ENCODE results near the gene B4GALT7. TPM values are rescaled to one million over a fixed set of nuclear protein-coding genes. Genes with fewer than 3 reads are reported as not detected.

The B4GALT7 gene
- total RNA-seq, result 10 to 100 TPM; 21.4 to 27.5 (median 22.6) TPM

GRCh38 chr5:177599731-177600507 lies at the start of gene B4GALT7:
Gene B4GALT7 (plus strand): TSS chr5:177600132. CDS start chr5:177600211, 79 bp downstream.
- Histone ChIP-seq H3K4me1 (peaks cover 0 to 4% of the 10 kb centered on the region in 2 donors), H3K27ac (peak within 1 kb of the TSS; percentile 82 to 86), H3K36me3 (no peaks in the 10 kb centered on the region), H3K9me3 (no peaks in the 10 kb centered on the region), H3K27me3 (no peaks in the 10 kb centered on the region), H3K4me3 (peak within 1 kb of the TSS; percentile 84 to 90 (median 85))
- TF ChIP-seq POLR2A (IDR thresholded peaks at IDR 0.05) (peak; percentile 54), CTCF (IDR thresholded peaks at IDR 0.05) (peak in 1 of 3 donors; percentile 16), POLR2AphosphoS5 (IDR thresholded peaks at IDR 0.05) (peak in 2 of 3 donors; percentile 20 to 69)
- intact Hi-C loops (cut with DNase I; ENCODE audit: low total_unique reads), result no loop called here
- peak; percentile 69 to 81 for DNase-seq (ENCODE audit: low spot score in 2 of 2)

- H3K27me3 ChIP-seq, result no peaks in the 10 kb centered on the region
These were observed 47.0 kb upstream of the B4GALT7 start for GRCh38 chr5:177552839-177553455.

GRCh38 chr5:177553671-177554429 lies 46.1 kb upstream of the B4GALT7 start:
- intact Hi-C loops (cut with DNase I; ENCODE audit: low total_unique reads), result loop anchor here (5.0 kb wide), 1 partner anchor 978 kb away; no protein-coding TSS in a partner anchor
- DNase-seq (ENCODE audit: low spot score in 2 of 2), result peak; percentile 20 to 54

More at GRCh38 chr5:177552839-177553455, 47.0 kb upstream of the B4GALT7 start:
- no peaks in the 10 kb centered on the region for H3K9me3 ChIP-seq
- no peak for TF ChIP-seq POLR2A (IDR thresholded peaks at IDR 0.05)
- TF ChIP-seq POLR2AphosphoS5 (IDR thresholded peaks at IDR 0.05), result no peak
- no peak for TF ChIP-seq CTCF (IDR thresholded peaks at IDR 0.05)
- intact Hi-C loops (cut with DNase I; ENCODE audit: low total_unique reads), result loop anchor here (5.0 kb wide), 1 partner anchor 979 kb away; no protein-coding TSS in a partner anchor
- no peaks in the 10 kb centered on the region for H3K36me3 ChIP-seq
- peak overlapping the region; percentile 90 to 93 (median 90) for H3K4me3 ChIP-seq
- peak overlapping the region; percentile 81 to 95 for H3K27ac ChIP-seq
- no peak for DNase-seq (ENCODE audit: low spot score in 2 of 2)
- no peaks in the 10 kb centered on the region for H3K4me1 ChIP-seq

GRCh38 chr5:177554474-177555111 lies 45.3 kb upstream of the B4GALT7 start, which contains the start of gene FAM193B:
Gene FAM193B (minus strand): TSS chr5:177554563. CDS start chr5:177554458, 105 bp downstream.
- peak; percentile 88 to 96 for DNase-seq (ENCODE audit: low spot score in 2 of 2)
- Histone ChIP-seq H3K4me1 (no peaks in the 10 kb centered on the region), H3K4me3 (peak within 1 kb of the TSS; percentile 90 to 93 (median 90)), H3K27ac (peak within 1 kb of the TSS; percentile 81 to 95), H3K27me3 (no peaks in the 10 kb centered on the region), H3K36me3 (no peaks in the 10 kb centered on the region), H3K9me3 (no peaks in the 10 kb centered on the region)
- peak in 2 of 3 donors; percentile 58 to 74 for TF ChIP-seq POLR2AphosphoS5 (IDR thresholded peaks at IDR 0.05)
- peak in 1 of 3 donors; percentile 24 for TF ChIP-seq CTCF (IDR thresholded peaks at IDR 0.05)
- TF ChIP-seq POLR2A (IDR thresholded peaks at IDR 0.05), result no peak
- intact Hi-C loops (cut with DNase I; ENCODE audit: low total_unique reads), result loop anchor here (5.0 kb wide), 1 partner anchor 978 kb away; no protein-coding TSS in a partner anchor

More at GRCh38 chr5:177553671-177554429, 46.1 kb upstream of the B4GALT7 start:
- peak overlapping the region; percentile 81 to 95 for H3K27ac ChIP-seq
- H3K4me3 ChIP-seq, result peak overlapping the region; percentile 90 to 93 (median 90)
- TF ChIP-seq POLR2A (IDR thresholded peaks at IDR 0.05), result no peak
- H3K4me1 ChIP-seq, result no peaks in the 10 kb centered on the region
- no peaks in the 10 kb centered on the region for H3K9me3 ChIP-seq
- no peaks in the 10 kb centered on the region for H3K27me3 ChIP-seq
- no peaks in the 10 kb centered on the region for H3K36me3 ChIP-seq

GRCh38 chr5:177555228-177555627 lies 44.7 kb upstream of the B4GALT7 start:
- intact Hi-C loops (cut with DNase I; ENCODE audit: low total_unique reads), result no loop called here
- DNase-seq (ENCODE audit: low spot score in 2 of 2), result no peak
- Histone ChIP-seq H3K27ac (no peak overlapping the region), H3K36me3 (no peaks in the 10 kb centered on the region), H3K27me3 (no peaks in the 10 kb centered on the region), H3K4me3 (peak overlapping the region in 2 of 3 donors; percentile 90), H3K9me3 (no peaks in the 10 kb centered on the region), H3K4me1 (no peaks in the 10 kb centered on the region)
- TF ChIP-seq CTCF (IDR thresholded peaks at IDR 0.05) (no peak), POLR2A (IDR thresholded peaks at IDR 0.05) (no peak), POLR2AphosphoS5 (IDR thresholded peaks at IDR 0.05) (no peak)
